Posterior vena cava (tissue), 2 donors: Measurements from ENCODE around the gene DCDC2B. TPM values are rescaled to one million over a fixed set of nuclear protein-coding genes. Genes with fewer than 3 reads are reported as not detected.

Source experiments
- DNase-seq: peaks from one replicate; pipeline ENCODE4 v3.0.0-alpha.2; 2020; ENCODE audit warnings: low spot score
- intact Hi-C, 2 donors: fragments of 100-400 bp; cut with DNase I; formaldehyde crosslinking; loops; one replicate each; pipeline versions ENCODE4 v1.14.1 to v1.14.2; 2022 to 2023
- total RNA-seq, 2 donors: library from RNA; stranded (reverse); fragmentation: NEBNext Ultra II Directional; extraction: Animal tissue kit (Norgen Biotek cat#: 25700); gene quantifications; one replicate each; pipeline ENCODE4 v1.2.1, GENCODE V29; 2021
- donor health status: DM: yes; HTN: yes; CAD: no.
- donor health status: DM: yes; HTN: yes; CAD: no.

Gene DCDC2B
- total RNA-seq, 2 donors from 2014 or later, result not detected

DNA sequence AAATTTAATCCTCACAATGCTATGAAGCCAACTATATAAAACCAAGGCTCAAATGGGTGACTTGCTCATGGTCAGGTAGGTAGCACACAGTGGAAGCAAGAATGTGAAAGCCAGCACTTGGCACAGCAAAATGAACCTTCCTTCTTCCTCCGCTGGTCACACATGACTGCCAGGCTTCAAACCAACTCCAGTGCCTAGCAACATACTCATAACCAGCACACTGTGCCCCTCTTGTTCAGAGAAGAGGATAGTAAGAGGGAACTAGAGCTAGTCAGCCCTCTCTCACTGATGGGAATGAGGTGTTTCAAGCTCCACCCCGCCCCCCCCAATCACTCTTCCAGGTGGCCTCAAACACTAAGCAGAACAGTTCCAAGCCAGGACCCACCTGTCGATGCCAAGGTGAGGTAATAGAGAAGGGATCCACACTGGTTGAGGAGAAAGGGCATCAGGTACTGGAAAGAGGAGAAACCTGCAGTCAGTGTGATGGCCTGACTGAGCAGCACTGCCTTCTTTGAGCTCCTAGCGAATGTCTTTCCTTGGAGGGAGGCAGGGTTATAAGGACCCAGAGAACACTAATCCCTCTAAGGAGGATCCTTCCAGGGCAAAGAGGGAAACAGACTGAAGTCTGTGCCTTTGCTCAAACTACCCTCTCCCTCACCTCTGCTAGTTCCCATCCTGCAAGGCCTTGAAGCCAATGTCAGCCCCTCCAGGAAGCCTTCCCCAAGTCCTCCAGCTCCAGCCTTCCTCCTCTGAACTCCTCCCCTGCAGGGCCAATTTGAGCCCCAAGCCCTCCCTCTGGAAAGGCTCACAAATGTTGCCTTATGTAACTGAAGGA lies 12.1 kb downstream of the DCDC2B start:
- DNase-seq, result no peak
- intact Hi-C loops, result no loop called here

DNA sequence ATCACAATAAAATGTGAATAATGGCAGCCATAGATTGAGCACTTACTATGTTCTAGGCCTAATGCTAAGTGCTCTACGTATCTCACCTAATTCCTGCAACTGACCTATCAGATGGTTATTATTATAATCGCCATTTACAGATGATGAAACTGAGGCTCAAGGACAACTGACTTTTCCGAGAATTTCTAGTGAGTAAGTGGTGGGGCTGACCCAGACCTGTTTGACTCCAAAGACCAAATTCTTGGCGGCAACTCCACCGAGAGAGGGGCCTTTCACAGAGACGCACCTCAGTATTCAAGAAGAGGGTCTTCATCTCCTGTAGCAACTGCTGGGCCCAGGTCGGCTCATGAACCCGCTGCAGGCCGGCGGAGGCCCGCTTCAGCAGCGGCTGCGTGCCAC lies 12.7 kb downstream of the DCDC2B start:
- no peak for DNase-seq
- intact Hi-C loops, result no loop called here

DNA sequence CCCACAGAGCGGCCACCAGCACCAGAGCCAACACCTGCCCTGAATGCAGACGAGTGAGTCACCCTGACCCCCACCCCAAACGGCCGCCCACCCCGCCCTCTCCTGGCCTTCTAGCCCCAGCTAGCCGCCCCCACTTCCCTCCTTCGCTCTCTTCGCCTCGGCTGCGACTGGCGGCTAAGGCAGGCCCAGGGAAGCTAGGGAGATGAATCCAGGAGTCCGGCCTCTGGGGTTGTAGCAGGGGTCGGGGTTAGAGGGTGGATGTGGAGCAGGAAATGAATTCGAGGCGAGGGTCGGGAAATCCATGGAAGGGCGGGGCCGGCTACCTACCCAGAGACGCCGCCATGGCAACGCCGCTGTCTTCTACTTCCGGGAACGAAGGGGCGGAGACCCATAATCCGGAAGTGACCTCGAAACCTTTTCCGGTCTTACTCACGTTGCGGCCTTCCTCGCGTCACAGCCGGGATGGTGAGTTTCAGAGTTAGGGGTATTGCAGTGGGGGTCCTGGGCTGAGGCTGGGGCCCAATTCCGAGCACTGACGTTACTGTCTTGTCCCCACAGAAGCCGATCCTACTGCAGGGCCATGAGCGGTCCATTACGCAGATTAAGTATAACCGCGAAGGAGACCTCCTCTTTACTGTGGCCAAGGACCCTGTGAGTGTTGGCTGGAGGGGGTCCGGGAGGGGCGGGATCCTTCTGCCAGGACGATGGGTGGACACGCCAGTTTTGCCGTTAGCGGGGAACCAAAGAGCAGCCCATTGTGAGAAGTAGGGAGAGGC lies 13.3 kb downstream of the DCDC2B start, which contains the start of the genes EIF3I and TMEM234:
Gene EIF3I, plus strand, starts transcription at position 428 of the 776 bp plus-strand sequence. Its CDS starts 35 bp downstream, at position 463.
Gene TMEM234, minus strand, starts transcription at position 374 of the 776 bp plus-strand sequence. Its CDS starts 31 bp downstream, at position 343.
- DNase-seq, result peak; percentile 98
- intact Hi-C loops, result no loop called here

DNA sequence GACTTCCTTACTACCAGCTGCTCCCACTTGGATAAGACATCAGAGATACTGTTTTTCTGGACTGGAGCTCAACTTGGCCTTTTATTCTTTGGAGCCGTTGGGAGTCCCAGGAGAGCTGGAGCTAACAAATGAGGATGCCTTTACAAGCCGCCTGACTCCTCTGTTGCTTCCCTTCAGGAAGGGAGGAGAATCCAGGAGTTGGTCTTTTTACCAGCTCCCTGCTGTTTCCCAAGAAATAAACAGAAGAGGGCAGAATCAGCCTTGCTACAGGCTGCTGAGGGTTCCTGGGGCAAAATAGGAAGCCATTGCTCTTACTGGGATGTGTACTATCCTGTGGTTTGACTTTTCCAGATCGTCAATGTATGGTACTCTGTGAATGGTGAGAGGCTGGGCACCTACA lies 14.8 kb downstream of the DCDC2B start:
- intact Hi-C loops, result no loop called here

DNA sequence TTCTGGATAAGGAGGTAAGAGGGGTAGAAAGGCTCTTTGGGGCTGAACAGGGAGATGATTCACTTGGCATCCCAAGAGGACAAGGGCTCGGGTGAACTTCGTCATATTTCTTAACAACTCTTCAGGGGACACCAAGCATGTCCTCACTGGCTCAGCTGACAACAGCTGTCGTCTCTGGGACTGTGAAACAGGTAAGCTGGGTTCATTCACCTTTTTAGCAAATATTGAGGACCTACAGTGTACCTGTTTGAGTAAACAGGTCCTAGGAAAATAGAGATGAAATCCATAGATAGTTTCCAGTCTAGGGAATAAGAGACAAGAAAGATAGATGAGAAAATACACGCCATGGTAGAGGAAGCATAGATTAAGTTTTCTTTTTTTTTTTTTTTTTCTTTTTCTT lies 15.4 kb downstream of the DCDC2B start:
- intact Hi-C loops, result no loop called here
- DNase-seq, result no peak

More for the DNA sequence above, 14.8 kb downstream of the DCDC2B start:
- no peak for DNase-seq

DNA sequence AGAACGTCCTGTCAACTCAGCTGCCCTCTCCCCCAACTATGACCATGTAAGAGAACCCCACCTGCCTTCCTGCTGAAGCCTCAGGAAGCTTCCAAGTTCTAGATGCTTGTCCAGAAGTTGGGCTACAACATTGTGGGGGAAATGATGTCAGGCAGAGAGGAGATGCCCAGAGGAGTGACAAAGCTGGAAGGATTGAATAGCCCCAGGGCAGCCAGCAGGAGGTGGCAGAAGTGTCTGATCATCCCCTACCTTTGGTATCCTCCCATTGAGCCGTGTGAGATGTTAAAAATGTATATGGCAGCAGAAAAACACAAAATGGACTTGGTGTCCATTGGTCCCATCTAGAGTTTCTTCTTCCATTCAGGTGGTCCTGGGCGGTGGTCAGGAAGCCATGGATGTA lies 19.9 kb downstream of the DCDC2B start:
- intact Hi-C loops, result no loop called here
- no peak for DNase-seq

DNA sequence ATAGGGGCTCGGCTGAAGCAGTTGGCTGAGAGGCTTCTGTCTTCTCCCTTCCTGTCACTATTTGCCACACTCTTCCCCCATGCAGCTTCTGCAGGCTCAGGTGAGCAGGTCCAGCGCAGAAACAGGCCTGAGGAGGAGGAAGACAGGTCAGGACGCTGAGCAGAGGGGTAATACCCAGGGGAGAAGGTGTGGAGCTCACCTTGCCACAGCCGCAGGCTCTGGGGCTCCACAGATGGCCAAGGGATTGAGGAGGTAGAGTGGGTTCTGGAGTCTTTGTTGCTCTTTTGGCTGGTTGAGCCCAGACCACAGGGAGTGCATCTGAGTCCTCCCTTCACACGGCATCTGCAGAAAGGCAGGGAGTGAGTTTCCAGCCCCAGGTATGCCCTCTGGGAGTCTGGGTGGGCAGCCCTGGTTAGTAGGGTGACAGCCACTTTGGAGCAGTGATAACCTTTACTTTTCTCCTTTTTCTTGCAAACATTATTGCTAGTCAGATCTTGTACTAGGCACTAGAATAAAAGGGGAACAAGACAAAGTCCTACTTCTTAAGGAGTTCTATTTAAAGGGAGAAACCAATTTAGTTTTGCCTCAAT lies 23.0 kb downstream of the DCDC2B start:
- DNase-seq, result no peak
- intact Hi-C loops, result no loop called here

DNA sequence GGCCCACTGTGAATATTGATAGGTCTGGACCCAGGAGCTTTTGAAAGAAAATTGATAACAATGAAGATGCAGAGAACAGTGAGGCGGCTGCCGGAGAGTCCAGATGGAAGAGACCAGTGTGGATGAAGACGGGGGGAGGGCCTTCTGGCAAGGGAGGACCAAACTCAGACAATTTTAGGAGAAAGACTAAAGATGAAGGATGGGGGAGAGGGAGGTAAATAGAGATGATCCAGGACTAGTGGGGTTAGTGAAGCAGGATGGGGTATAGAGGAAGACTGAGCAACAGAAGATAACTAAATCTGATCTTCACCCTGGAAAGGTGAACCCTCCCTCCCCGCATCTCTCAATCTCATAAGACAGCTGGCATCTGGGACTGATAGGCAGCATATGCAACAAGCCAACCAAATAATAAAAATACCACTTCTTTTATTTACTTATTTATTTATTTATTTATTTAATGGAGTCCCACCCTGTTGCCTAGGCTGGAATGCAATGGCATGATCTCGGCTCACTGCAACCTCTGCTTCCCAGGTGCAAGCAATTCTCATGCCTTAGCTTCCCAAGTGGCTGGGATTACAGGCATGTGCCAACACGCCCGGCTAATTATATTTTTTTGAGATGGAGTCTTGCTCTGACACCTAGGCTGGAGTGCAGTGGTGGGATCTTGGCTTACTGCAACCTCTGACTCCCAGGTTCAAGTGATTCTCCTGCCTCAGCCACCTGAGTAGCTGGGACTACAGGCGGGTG lies 23.8 kb downstream of the DCDC2B start:
- intact Hi-C loops, result no loop called here

DNA sequence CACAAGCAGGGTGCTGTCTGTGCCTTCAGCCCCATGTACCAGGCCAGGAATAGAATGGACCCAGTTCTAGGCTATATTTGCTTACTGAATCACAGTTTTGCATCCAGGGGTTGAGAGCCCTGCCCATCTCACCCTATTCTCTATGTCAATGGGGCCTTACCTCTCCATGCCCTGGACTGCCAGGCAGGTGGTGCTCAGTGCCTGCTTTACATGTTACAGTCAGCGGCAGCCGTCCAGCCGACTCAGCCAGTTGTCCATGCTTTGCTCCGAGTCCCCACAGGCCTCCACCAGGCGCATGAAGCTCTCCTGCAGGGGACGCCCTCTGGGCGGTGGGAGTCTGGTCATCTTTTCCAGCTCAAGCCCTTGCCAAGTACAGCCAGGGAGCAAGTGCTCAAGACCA lies 25.9 kb downstream of the DCDC2B start:
- DNase-seq, result no peak
- intact Hi-C loops, result no loop called here

More for the DNA sequence above, 23.8 kb downstream of the DCDC2B start:
- DNase-seq, result no peak

DNA sequence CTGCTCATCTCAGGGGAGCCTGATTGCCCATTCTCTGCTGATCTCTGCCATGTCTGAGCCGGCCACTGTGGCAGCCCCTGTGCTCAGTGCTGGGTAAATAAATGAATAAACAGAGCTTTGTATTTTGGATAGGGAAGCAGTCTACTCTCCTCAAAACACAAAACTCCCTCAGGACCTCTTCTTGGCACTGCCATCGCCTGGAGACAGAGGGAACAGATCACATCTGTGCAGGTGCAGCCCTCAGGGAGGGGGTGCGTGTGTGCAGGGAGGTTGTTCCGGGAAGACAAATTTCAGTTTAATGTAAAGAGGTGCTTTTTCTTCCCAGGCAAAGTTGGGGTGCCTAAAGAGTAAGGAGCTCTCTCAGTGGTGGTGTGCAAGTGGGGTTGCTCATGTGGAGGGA lies 30.4 kb downstream of the DCDC2B start:
- intact Hi-C loops, result no loop called here

DNA sequence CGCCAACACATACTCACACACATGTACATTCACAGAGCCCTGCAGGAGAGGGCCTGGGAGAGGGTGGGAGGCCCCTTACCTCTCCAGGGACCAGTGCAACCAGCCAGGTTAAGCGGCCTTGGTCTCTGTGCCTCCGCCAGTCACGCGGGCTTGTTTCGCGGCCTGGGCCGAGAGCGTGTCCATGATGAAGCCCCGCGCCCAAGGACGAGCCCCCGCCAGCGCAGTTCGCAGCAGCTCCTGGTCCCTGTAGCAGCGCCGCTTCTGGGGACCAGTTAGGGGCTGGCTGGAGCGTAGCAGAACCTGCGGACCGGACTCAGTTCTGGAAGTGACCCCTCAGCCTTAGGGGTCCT lies 30.9 kb downstream of the DCDC2B start:
- no peak for DNase-seq
- intact Hi-C loops, result no loop called here

More for the DNA sequence above, 30.4 kb downstream of the DCDC2B start:
- no peak for DNase-seq

DNA sequence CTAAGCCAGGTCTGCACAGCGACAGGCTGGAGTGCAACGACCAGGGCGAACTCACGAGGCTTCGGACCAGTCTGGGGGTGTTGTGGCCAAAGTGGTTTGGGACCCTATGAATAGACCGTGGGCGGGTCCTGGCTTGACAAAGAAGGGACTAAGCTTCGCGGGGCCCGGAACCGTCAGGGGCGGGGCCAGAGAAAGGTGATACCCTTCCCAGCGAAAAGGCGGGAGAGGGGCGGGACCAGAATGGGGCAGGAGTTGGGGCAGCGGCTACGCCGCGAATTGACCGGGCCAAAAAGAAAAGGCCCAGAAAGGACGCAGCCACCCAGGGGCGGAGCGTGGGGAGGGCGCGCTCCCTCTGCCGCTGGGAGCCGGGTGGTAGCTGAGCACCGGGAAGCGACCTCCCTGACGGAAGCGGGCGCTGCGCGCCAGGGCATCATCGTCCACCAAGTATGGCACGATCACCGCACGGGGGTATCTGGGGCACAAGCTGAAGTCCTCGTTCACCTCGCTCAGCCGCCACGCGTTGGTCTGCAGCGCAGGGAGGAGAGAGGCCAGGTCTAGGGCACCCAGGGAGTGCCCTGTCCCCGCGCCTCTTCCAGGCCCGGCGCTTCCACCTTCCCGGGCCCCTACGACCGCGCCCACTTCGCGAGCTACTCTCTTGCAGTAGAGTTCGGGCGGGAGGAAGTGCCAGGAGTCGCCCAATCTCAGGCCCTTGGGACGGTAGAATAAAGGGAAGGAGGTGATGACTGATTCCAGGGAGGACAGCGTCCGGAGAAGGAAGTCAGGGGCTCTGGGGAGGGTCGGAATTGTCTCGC lies 31.5 kb downstream of the DCDC2B start:
- intact Hi-C loops, result no loop called here
- DNase-seq, result peak; percentile 90

DNA sequence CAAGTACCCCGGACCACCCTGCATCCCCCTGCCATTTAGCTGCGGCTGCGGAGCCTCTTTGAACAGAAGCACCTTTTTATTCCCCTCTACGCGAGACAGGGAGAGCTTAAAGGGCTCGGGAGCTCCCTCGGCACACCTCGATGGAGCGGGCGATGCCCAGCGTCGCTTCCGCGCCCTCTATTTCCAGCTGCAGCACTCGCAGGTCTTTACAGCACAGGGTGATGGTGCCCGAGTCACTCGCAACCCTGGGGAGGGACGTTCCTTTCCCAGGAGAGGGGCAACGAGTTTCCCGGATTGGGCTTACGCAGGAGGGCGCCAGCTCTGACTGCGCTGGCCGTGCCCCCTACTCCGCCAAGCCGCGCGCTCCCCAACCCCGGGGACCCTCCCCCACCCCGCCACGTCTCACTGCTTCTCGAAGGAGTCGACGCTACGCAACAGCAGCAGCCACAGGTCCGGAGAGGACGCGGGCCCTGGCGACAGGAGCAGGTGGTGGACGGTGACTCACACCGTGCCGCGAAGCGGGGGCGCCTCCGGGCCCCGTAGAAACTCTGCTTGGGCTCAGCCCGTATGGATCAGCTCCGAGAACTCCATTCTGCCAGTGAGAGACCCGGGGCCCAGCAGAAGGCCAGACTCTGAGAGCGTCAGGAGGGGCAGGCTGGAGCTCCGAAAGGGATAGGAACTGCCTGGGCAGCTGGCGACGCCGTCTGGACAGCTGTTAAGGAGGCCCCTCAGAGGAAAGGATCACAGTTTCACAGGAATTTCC lies 32.3 kb downstream of the DCDC2B start:
- peak; percentile 88 for DNase-seq
- intact Hi-C loops, result no loop called here

DNA sequence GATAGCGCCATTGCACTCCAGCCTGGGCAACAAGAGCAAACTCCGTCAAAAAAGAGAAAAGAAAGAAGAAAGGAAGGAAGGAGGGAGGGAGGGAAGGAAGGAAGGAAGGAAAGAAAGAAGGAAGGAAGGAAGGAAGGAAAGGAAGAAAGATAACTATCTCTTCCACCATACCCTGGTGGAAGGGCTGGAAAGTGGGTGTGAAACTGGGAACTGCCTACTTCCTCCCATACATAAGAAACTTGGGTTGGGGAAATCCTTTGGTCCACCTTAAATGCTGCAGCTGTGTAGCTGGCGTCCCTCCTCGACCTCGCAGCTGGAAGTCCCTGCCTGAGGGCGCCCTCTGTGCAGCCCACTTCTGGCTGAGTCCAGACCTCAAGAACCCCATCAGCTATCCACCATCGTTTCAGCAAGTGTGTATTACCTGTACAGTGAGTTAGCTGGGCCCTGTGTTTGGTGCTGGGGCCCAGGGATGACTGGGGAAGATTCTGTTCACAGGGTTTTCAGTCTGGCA lies 33.5 kb downstream of the DCDC2B start:
- intact Hi-C loops, result no loop called here
- no peak for DNase-seq

DNA sequence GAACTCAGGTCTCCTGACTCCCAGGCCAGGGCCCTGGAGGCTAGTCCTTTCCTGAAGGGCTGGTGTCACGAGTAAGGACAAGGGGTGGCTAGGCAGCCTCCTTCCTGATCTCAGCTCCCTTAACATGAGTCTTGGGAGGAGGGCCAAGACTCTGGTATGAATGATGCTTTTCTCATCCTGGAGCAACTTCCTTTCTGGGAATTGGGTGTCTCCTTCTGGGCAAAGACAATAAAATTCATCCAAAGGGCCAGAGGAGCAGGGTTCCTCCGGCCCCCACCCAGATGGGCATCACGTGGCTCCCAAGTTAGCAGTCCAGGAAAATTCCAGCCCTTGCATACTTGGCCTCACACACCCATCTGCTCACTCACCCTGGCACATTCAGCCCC lies 38.0 kb downstream of the DCDC2B start, which contains the start of gene FAM167B:
Gene FAM167B, plus strand, starts transcription at position 335 of the 386 bp plus-strand sequence. CDS start 200 bp downstream, outside the sequence.
- intact Hi-C loops, result no loop called here
- DNase-seq, result peak; percentile 86

DNA sequence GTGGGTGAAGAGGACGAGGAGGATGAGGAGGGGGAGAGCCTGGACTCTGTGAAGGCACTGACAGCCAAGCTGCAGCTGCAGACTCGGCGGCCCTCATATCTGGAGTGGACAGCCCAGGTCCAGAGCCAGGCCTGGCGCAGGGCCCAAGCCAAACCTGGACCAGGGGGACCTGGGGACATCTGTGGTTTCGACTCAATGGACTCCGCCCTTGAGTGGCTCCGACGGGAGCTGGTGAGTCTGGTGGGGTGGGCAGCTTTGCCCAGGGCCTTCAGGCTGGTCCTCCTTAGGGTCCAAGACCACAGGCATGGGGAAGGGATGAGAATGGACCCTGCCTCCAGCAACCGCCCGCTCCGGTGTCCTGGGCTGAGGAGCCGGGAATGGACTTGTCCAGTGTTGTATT lies 38.6 kb downstream of the DCDC2B start:
- intact Hi-C loops, result no loop called here
- DNase-seq, result no peak
